Smooth muscle cell of the brain vasculature (primary cell): Measurements from ENCODE around the gene PTCH2.
"Not testable (repeated sequence)": the region's sequence is repeated elsewhere in the genome, so short reads cannot be mapped to it uniquely, and the experiment has no call there.

Experiments
- DNase-seq: peaks from one replicate; pipeline ENCODE4 v3.0.0-alpha.2; 2012; ENCODE audit warnings: low read depth, low spot score

Gene PTCH2

DNA sequence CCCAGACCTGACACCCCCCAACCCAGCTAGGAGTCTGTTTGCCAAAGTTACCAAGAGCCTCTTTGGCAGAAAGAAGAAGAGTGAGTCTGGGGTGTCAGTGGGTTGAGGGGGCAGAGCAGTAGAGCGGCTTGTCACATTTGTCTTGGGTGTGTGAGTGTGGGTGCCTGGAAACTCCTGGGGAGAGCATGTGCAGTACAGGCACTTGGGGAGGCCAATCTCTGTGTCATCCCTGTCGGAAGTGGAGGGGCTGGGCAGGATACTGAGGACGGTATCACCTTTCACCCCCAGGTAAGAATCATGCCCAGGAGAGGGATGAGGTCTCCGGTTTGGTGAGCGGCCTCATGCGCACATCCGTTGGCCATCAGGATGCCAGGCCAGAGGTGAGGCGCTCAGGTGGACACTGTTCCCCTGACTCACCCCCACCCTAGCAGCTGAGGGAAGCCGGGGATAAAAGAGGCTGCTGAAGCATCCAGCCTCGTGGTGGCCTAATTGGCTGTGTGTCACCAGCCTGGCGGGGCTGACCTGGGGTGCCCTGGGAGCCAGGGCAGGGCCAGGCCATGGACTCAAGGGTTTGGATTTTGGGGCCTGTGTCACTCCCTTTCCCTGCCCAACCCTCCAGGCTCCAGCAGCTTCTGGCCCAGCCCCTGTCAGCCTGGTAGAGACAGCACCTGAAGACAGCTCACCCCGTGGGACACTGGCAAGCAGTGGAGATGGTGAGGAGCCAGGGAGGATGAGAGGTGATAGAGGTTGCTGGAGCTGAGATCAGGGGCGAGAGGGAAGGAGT is 39.5 kb downstream of the PTCH2 start:
- DNase-seq = no peak

DNA sequence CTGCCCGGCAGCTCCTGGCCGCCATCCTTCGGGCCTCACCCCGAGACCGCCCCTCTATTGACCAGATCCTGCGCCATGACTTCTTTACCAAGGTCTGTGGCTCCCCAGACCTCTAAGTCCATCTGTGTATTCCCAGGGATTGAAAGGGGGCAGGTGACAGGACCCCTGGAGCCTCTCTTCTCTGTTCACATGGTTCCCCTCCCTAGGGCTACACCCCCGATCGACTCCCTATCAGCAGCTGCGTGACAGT is 40.1 kb downstream of the PTCH2 start:
- no peak for DNase-seq

DNA sequence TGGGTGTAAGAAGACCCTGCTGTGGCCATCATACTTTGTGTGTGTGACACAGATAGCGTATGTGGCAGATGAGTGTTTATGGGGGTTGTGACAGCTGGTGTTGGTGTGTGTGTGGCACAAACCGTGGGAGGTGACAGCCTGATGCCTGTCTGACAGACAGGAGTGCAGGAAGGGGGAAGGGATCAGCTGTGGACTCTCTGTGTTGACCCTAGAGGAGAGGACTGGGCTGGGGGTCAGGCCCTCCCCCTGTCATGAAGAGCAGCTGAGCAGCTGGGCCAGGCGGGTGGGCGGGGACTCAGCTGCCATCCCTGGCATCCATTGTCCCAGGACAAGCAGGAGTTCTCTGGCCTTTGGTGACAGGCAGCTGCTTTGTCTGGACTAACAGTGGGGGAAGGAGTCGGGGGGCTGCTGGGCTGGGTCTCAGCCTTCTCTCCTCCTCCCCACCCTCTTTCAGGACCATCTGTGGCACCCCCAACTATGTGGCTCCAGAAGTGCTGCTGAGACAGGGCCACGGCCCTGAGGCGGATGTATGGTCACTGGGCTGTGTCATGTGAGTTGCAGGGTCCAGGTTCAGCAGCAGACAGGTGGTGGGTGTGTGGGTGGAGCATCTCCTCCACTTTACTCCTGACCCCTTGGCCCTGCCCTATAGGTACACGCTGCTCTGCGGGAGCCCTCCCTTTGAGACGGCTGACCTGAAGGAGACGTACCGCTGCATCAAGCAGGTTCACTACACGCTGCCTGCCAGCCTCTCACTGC is 40.6 kb downstream of the PTCH2 start:
- DNase-seq = no peak

DNA sequence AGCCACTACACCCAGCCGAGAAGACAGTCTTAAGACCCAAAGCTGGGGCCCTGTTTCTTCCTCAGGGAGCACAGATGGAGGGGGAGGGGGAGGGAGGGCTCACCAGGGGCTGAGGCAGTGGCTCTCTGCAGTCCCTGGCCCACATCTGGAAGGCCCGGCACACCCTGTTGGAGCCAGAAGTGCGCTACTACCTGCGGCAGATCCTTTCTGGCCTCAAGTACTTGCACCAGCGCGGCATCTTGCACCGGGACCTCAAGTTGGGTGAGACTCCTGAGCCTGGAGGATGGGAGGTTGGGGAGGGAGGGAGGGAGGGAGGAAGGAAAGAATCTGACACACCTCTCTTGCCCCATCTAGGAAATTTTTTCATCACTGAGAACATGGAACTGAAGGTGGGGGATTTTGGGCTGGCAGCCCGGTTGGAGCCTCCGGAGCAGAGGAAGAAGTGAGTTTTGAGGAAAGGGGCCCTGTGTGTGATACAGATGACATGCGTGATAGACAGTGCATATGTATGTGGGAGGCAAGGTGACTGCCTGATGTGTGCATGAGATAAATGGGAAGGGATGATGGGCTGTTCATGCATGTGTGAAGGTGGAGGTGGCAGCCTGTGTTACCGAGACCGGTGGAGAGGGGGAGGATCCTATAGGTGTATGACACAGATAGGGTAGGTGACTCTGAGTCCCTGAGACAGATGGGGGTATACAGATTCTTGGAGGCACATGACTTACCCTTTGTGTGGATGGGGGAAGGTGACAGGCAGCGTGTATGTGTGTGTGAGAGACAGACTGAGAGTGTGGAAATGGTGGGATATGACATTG is 41.4 kb downstream of the PTCH2 start:
- no peak for DNase-seq

DNA sequence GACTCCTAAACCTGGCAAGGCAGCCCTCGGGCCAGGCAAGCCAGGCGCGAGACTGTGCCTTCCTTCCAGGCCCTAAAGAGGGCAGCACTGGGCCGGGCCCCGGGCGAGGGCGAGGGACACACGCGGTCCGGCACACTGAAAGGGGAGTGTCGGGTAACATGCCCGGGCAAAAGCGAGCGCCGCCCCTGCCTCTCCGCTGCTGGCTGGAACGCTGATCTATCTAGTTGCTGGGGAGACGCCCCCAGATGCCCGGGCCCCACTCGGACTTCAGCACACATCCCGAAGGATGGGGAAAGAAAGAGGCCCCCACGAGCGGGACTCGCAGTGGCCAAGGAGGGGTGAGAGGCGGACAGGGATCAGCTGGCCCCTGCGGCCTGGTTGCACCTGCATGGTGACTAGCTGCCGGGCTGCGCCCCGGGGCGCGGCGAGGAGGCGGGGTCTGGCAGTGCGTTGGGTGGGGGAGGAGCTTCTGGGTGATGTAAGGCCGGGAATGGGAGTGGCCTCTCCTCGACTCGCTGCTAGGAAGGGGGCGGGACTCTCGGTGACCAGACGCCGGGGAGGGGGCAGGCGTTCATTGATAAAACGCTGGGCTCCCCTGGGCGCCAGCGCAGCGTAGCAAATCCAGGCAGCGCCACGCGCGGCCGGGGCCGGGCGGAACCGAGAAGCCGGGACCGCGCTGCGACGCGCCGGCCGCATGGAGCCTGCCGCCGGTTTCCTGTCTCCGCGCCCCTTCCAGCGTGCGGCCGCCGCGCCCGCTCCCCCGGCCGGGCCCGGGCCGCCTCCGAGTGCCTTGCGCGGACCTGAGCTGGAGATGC is 43.1 kb downstream of the PTCH2 start, which contains the start of gene PLK3:
Gene PLK3 (plus strand): TSS at position 608 of the 815 bp plus-strand sequence. CDS start 87 bp downstream, at position 695.
- peak; percentile 96 for DNase-seq

DNA sequence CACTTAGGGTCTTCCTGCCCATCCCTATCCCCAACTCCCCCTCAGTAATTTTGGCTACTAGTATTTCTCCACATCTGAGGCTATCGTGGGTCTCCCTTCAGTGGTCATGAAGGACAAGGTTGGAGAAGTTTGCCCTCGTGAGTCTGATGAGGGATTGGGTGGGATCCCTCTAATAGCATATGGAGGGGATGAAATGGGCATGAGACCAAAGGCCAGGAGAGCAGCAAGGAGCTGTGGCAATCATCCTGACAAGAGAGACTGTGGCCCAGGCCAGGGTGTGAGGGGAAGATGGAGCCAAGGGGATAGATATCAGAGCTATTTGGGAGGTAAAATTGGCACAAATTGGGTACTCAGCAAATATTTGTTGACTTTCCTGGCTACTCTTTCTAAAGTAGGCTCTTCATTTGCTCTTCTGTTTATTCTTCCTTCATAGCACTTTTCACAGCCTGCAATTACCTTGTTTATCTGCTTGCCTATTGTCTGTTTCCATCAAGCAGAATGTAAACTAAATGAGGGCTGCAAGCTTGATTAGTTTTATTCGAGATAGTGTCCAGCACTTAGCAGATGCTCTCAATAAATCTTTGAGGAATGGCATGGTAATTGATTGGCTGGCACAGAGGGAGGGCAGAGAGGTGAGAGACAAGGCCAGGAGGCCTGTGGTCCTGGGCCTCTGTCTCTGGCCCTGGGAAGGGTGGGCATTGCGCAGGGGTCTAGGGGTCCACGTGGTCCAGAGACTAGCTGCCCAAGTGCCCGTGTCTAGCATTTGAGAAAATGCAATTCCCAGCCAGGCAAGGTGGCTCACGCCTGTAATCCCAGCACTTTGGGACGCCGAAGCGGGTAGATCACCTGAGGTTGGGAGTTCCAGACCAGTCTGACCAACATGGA is 44.3 kb downstream of the PTCH2 start:
- DNase-seq = no peak

DNA sequence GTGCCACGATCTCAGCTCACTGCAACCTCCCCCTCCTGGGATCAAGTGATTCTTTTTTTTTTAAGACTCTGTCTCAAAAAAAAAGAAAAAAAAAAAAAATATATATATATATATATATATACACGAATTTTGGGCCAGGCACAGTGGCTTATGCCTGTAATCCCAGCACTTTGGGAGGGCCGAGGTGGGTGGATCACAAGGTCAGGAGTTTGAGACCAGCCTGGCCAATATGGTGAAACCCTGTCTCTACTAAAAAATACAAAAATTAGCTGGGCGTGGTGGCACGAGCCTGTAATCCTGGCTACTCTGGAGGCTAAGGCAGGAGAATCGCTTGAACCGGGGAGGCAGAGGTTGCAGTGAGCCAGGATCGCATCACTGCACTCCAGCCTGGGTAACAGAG is 45.2 kb downstream of the PTCH2 start:
- DNase-seq = not testable (repeated sequence)

DNA sequence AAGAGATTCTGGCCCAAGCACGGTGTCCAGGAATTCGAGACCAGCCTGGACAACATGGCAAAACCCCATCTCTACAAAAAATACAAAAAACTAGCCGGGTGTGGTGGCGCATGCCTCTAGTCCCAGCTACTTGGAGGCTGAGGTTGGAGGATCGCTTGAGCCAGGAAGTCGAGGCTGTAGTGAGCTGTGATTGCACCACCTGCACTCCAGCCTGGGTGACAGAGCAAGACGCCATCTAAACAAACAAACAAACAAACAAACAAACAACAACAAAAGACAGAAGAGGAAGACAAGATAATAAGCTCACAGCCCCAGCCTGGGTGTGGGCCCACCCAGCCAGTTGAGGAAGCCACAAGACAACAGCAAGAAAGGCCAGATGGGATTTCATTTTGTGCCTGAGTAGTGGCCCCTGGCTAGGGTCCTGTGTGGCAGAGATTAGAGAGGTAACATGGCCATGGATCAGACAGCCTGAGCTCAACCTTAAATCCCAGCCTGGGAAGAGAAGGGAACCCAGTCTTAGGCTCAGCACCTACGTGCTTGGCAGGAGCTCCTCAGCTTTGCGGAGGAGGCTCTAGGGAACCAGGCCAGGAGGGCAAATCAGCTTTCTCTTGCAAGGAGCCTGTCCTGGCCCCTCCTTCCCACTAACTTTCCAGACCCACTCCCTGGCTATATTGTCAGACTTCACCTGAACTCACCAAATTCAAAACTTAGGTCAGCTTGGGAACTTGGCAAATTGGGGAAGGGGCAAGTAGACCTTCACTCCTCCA is 50.1 kb downstream of the PTCH2 start:
- no peak for DNase-seq

DNA sequence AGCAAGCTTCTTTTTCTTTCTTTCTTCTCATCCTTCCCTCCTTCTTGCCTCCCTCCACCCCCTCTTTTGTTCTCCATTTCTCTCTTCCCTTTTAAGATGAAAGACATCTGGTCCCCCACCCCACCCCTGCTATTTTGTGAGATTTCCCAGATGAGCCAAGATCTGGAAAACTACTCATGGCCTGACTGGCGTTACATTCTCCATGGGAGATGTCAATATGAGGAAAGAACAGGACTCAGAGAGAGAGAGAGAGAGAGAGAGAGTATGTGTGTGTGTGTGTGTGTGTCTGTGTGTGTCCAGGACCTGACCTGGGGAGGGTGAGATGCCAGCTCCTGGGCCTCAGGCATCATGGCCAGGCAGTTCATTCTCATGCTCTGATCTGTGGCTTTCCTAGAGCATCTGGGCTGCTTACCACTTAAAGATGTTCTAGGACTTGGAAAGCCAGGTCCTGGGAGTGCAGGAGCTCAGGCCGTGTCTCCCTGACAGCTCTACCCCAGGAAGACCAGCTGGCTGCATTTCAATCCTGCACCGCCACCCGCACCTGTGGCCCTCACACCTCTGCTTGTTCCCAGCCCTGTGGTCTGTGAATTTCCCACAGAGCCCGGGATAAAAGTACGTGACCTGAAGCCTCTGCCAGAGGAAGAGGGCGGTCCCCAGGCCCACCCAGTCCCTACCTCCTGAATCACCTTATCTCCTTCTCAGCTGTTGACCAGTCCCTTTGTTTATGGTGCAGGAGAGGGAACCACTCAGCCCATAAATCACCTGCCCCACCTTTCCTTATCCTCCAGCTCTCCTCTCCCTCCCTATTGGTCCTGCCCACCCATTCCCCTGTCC is 51.9 kb downstream of the PTCH2 start:
- DNase-seq = no peak

DNA sequence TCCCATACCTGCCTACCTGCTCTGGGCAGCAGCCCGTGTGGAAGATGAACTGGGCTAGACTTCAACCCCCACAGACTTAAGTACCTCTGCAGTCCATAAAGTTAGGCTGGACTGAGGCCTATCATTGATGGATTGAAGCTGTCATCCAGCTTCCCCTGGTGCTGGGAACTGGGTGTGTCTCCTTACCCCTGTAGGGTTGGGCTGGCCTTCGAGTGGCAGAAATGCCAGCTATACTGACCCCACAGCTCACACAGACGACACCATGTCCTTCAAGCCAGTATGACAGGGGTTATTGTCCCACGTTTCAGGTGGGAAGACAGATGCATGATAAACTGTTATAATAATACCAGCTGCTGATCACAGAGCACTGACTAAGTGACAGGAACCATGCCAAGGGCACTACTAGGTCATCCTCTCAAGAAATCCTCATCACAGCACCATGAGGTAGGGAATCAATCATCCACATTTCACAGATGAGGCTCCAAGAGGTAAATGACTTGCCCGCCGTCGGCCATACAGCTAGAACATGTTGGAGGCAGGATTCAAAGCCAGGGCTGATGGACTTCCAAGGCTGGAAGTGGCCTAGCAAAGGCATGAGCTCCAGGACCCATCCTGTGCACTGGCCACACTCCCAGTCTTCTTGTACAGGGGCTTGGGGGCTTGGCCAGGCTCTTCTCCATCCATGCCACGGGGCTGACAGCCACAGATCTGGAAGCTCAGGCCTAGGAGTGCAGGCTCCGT is 54.8 kb downstream of the PTCH2 start, which contains the start of gene BEST4:
Gene BEST4 (minus strand): TSS at position 51 of the 741 bp plus-strand sequence. CDS start 465 bp downstream, outside the sequence.
- DNase-seq = no peak

DNA sequence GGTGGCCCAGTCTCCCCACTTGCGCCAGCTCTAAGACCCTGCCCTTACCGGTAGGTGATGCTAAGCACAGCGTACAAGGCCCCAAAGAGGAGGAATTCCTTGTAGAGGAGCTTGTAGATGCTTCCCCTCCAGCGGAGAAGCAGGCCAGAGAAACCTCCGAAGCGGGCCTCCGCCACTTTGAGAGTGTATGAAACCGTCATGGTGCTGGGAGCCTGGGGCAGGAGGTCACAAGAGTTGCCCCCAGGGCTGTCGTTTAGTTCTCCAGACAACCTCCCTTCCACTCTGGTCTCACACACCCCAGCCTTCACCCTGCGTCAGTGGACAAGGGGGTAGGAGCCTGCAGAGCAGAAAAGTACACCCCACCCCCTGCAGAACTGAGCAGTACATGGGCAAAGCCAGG is 55.5 kb downstream of the PTCH2 start:
- no peak for DNase-seq

DNA sequence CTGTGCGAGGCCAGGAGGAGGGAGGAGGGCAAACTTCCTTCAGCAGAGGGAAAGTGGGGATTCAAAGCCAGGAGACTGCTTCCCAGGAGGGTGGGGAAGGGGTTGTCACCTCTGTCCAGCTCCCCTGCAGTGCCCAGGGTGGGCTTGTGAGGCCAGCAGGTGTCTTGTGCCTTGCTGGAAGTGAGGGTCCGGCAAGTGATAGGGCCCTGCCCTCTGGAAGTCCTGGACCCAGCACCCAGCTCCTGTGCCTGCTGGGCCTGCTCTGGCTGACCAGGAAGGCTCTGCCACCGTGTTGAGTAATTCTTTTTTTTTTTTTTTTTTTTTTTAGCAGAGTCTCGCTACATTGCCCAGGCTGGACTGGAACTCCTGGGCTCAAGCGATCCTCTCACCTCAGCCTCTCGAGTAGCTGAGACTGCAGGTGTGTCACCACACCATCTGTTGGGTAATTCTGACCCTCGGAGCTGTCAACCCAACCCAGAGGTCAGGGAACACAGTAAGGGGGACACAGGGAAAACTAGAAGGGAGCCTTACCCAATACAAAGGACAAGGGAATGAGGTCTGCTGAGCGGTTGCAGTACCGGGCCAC is 56.1 kb downstream of the PTCH2 start:
- DNase-seq = no peak

DNA sequence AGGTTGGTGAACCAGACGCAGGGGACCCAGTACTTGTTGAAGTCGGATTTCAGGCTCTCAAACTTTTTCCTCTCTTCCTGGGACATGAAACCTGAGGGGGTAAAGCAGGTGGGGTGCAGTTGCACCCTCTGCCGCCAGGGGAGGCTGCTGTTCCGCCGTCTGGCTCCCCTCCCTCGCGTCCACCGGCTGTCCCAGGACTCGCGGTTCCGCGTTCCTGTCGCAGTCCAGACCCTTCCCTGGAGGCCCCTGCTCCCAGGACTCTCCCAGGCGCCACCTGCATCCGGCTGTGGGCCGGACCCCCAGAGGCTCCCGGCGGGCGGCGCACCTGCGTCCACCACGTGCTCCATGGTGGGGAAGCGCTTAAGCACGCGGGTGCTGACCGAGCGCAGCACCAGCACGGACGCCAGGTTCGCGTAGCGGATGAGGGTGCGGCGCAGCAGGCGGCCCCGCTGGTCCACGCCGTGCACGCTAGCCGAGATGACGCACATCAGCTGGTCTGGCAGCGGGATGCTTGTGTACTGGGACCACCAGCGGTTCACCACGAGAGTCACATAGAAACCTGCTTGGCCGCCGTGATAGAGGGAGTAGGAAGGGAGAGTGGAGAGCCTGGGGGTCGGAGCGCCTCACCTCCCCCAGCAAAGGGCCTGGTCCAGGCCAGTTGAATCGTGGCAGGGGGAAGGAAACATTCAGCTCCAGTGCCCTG is 56.8 kb downstream of the PTCH2 start:
- no peak for DNase-seq

DNA sequence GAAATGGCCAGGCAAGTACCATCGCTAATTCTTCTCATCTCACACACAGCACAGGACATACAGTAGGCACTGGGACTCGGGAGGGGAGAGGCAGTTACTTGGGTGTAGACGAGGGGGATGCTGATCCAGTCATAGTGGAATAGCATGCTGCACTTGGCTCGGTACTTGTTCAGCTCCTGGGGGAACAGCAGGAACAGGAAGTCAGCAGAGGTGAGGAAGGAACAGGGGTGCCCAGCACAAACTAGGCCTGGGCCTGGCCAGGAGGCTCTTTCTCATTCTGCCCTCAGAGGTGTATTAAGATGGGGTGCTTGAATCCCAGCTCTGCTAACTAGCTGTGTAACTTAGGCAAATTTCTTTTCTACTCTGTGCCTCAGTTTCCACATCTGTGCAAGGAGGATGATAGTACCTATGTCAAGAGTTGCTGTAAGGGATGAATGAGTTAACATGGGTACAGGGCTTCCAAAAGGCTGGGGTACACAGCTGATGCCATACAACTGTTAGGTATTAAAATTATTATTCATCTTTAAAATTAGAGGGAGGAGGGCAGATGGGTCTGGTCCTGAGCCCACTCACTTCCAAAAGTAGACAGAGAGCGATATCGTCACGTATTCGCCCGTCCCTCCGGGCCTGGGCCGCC is 57.4 kb downstream of the PTCH2 start:
- no peak for DNase-seq

DNA sequence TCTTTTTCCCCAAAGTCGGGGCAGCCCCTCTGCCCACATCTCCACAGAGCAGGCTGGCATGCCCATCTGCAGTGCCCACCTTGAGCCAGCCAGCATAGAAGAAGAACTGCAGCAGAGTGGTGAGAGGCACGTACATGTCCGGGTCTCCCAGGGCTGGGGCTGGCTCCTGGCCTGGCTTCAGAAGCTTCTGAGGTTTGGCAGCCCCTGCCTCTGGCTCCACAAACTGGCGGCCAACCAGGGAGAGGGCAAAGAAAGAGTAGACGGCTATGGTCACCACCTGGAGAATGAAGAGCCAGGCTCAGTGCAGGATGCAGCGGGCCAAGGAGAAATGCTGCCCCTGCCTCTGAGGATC is 58.0 kb downstream of the PTCH2 start:
- no peak for DNase-seq
